Osteocyte (in vitro differentiated cells): ENCODE results near the gene PRDM5. TPM values are rescaled to one million over a fixed set of nuclear protein-coding genes. Genes with fewer than 3 reads are reported as not detected.

ENCODE experiments used
- DNase-seq: peaks from one replicate; pipeline ENCODE4 v3.0.0; 2021; ENCODE audit warnings: mixed read lengths; ENCODE audit not compliant: unreplicated experiment; ENCODE audit errors: extremely low spot score
- H3K27ac Mint-ChIP-seq: one replicate; pipeline ENCODE4 v1.8.0; 2021; ENCODE audit warnings: mild to moderate bottlenecking, mixed read lengths; ENCODE audit not compliant: unreplicated experiment
- H3K27me3 Mint-ChIP-seq: one replicate; pipeline ENCODE4 v1.8.0; 2021; ENCODE audit warnings: mixed read lengths; ENCODE audit not compliant: unreplicated experiment
- H3K36me3 Mint-ChIP-seq: one replicate; pipeline ENCODE4 v1.8.0; 2021; ENCODE audit warnings: mixed read lengths; ENCODE audit not compliant: unreplicated experiment
- H3K4me1 Mint-ChIP-seq: one replicate; pipeline ENCODE4 v1.8.0; 2021; ENCODE audit warnings: mixed read lengths; ENCODE audit not compliant: unreplicated experiment
- H3K4me3 Mint-ChIP-seq: one replicate; pipeline ENCODE4 v1.8.0; 2021; ENCODE audit warnings: mild to moderate bottlenecking, moderate library complexity, mixed read lengths; ENCODE audit not compliant: unreplicated experiment
- H3K9me3 Mint-ChIP-seq: one replicate; pipeline ENCODE4 v1.8.0; 2021; ENCODE audit warnings: mixed read lengths; ENCODE audit not compliant: unreplicated experiment
- total RNA-seq: library from RNA; stranded (reverse); gene quantifications from 2 replicates; pipeline ENCODE4 v1.2.1, GENCODE V29; 2021
- TF ChIP-seq, protein P1 (sequence below): fragments of 200-600 bp; sonication (generic); IDR thresholded peaks from 2 replicates; pipeline ENCODE4 v1.5.0; 2021; ENCODE audit warnings: antibody characterized with exemption, mild to moderate bottlenecking, moderate library complexity

The PRDM5 gene
- total RNA-seq, 1 donor from 2014 or later: 9.4 TPM

DNA sequence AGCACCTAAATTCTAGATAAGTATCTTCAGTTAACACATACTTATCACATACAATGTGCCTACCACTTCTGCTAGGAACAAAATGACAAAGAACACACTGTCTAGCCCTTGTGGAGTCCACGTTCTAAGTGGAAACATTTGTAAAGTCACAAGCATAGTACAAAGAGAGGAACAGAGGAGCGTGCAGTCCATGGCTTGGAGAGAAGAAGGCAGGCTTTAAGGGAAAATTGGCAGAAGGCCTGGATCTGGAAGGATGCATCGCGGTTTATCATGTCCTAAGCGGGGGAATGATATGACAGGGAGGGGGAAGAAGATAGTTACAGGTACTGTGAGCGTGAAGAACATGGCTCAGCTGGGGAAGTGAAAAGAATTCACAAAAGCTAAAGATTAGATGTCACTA lies 218.0 kb downstream of the PRDM5 start:
- H3K4me1 Mint-ChIP-seq: peaks cover 3% of the 10 kb centered on the region
- H3K27me3 Mint-ChIP-seq: no peaks in the 10 kb centered on the region

DNA sequence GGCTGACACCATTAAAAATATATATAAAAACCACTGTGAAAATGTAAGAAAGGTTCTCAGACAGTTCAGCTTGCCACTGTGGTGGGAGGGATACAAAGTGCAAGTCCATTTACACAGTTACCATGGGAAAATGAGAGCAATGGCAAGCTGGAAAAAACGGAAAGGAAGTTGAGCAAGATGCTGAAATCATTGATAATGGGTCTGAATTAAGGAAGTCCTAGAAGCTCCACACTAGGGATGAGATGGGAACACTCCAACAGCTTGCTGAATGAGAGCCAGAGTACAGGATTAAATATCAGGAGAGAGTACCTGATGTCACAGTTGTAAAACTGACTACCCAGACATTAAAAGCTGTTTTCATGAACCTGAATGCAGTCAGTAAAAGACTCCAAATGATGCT lies 218.6 kb downstream of the PRDM5 start:
- DNase-seq: no peak
- peaks cover 7% of the 10 kb centered on the region for H3K36me3 Mint-ChIP-seq
- no peaks in the 10 kb centered on the region for H3K27me3 Mint-ChIP-seq
- no peak overlapping the region for H3K27ac Mint-ChIP-seq
- peaks cover 22% of the 10 kb centered on the region for H3K9me3 Mint-ChIP-seq
- no peak overlapping the region for H3K4me3 Mint-ChIP-seq
- TF ChIP-seq, protein P1, sequence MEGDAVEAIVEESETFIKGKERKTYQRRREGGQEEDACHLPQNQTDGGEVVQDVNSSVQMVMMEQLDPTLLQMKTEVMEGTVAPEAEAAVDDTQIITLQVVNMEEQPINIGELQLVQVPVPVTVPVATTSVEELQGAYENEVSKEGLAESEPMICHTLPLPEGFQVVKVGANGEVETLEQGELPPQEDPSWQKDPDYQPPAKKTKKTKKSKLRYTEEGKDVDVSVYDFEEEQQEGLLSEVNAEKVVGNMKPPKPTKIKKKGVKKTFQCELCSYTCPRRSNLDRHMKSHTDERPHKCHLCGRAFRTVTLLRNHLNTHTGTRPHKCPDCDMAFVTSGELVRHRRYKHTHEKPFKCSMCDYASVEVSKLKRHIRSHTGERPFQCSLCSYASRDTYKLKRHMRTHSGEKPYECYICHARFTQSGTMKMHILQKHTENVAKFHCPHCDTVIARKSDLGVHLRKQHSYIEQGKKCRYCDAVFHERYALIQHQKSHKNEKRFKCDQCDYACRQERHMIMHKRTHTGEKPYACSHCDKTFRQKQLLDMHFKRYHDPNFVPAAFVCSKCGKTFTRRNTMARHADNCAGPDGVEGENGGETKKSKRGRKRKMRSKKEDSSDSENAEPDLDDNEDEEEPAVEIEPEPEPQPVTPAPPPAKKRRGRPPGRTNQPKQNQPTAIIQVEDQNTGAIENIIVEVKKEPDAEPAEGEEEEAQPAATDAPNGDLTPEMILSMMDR: no peak
- H3K4me1 Mint-ChIP-seq: no peaks in the 10 kb centered on the region

More for the DNA sequence above, 218.0 kb downstream of the PRDM5 start:
- H3K9me3 Mint-ChIP-seq: peaks cover 22% of the 10 kb centered on the region
- no peak overlapping the region for H3K27ac Mint-ChIP-seq
- TF ChIP-seq, protein P1: no peak
- no peak overlapping the region for H3K4me3 Mint-ChIP-seq
- no peak for DNase-seq
- peaks cover 7% of the 10 kb centered on the region for H3K36me3 Mint-ChIP-seq

DNA sequence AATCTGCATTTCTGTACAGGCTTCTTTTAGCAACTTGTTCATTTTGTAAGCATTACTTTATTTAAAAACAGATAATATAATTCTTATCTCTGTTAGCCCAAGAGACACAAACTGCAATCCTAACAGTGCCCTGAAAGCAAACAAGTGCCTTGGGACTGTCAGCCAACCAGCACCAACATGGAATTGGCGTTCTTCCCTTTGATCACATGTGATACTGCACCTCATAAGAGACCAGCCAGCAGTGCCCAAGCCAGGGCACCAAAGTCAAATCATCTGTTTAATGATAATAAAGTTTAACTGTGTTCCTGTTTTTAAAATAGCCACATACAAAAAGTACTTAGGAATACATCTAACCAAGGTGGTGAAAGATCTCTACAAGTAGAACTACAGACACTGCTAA lies 223.2 kb downstream of the PRDM5 start:
- Mint-ChIP-seq H3K36me3 (no peaks in the 10 kb centered on the region), H3K27me3 (no peaks in the 10 kb centered on the region), H3K4me1 (peaks cover 15% of the 10 kb centered on the region), H3K4me3 (no peak overlapping the region), H3K9me3 (no peaks in the 10 kb centered on the region), H3K27ac (no peak overlapping the region)
- DNase-seq: no peak
- TF ChIP-seq, protein P1: no peak

DNA sequence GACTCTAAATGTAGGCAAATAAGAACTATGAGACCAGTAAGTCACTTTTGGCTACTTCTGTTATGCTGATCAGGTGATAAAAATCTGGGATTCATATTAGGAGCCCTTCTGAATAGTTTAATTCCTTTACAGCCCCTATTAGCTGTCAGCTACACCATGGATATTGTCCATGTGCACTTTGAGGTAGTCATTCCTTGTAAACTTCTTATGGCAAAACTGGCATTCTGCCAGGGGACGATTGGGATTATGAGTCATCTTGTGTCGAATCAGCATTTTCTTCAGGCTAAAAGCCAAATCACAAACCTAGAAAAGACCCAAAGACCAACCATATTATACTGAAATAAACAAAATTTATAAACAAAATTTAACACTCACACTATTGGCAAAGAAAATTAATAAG lies 227.6 kb downstream of the PRDM5 start:
- no peaks in the 10 kb centered on the region for H3K36me3 Mint-ChIP-seq
- H3K4me3 Mint-ChIP-seq: no peak overlapping the region
- TF ChIP-seq, protein P1: no peak
- no peaks in the 10 kb centered on the region for H3K9me3 Mint-ChIP-seq
- H3K27ac Mint-ChIP-seq: peak overlapping the region; percentile 67
- H3K4me1 Mint-ChIP-seq: peaks cover 27% of the 10 kb centered on the region
- H3K27me3 Mint-ChIP-seq: no peaks in the 10 kb centered on the region
- no peak for DNase-seq

DNA sequence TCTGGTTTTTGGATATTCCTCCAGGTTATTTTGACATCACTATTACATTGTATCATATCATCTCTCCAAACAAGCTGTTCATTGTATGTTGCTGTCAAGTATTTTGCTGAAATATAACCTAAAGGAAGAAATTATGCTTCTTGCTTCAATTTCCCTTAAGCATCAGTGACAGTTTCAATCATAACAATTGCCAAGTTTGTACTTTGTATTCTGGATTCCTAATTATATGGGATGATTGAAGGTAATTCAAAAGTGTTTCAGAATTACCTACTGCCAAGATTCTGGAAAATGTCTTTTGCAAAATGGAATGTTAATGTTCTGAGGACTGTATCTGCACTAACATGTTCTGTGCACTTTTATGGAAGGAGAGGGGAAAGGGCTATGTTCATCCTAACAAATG lies 228.7 kb downstream of the PRDM5 start:
- Mint-ChIP-seq H3K36me3 (no peaks in the 10 kb centered on the region), H3K9me3 (no peaks in the 10 kb centered on the region), H3K4me1 (peaks cover 27% of the 10 kb centered on the region), H3K27me3 (no peaks in the 10 kb centered on the region), H3K4me3 (no peak overlapping the region), H3K27ac (no peak overlapping the region)
- TF ChIP-seq, protein P1: no peak
- DNase-seq: no peak
